AG04450 (cell line): ENCODE results near the gene HSPA2. TPM values are rescaled to one million over a fixed set of nuclear protein-coding genes. Genes with fewer than 3 reads are reported as not detected.
A peak's percentile ranks its signal among the peaks of the same experiment; 100 is the strongest.
"Not testable (repeated sequence)": the region's sequence is repeated elsewhere in the genome, so short reads cannot be mapped to it uniquely, and the experiment has no call there.

Source experiments
- CTCF ChIA-PET: fragments of 300-600, 350-600 bp; formaldehyde crosslinking; extraction: SDS; loops from one replicate; lab custom pipeline; 2022; ENCODE audit warnings: antibody characterized with exemption, inconsistent platforms; lab: Charles Lee
- POLR2A ChIA-PET: fragments of 350-600 bp; formaldehyde crosslinking; extraction: SDS; loops from one replicate; lab custom pipeline; 2021; ENCODE audit warnings: antibody characterized with exemption, inconsistent platforms; lab: Yijun Ruan, JAX
- DNase-seq: peaks from one replicate; pipeline ENCODE4 v3.0.0-alpha.2; 2011; ENCODE audit warnings: low read depth, low spot score
- H3K27ac ChIP-seq: one replicate; pipeline ENCODE4 v1.5.1; 2012; ENCODE audit warnings: low read depth, low read length, control low read depth
- H3K27me3 ChIP-seq: one replicate; pipeline ENCODE4 v1.6.0; 2012; ENCODE audit warnings: low read length; ENCODE audit not compliant: control insufficient read depth, insufficient read depth
- H3K4me3 ChIP-seq: 2 replicates; pipeline ENCODE4 v1.5.1; 2011; ENCODE audit warnings: mild to moderate bottlenecking, low read depth, low read length, control low read depth
- H3K9me3 ChIP-seq: 2 replicates; pipeline ENCODE4 v1.5.1; 2012; ENCODE audit warnings: low read length; ENCODE audit not compliant: control insufficient read depth, insufficient read depth
- polyA plus RNA-seq: library from polyadenylated mRNA; depleted of rRNA; stranded (reverse); fragments of >200 nt; gene quantifications from 2 replicates; pipeline ENCODE4 v1.2.3, GENCODE V29; 2011
- TF ChIP-seq, protein P1 (sequence below): IDR thresholded peaks from 2 replicates; pipeline ENCODE4 v1.5.1; 2011; ENCODE audit warnings: low read depth, low read length, control low read depth, inconsistent platforms

HSPA2 gene
- polyA plus RNA-seq, 1 experiment: 18.2 TPM

DNA sequence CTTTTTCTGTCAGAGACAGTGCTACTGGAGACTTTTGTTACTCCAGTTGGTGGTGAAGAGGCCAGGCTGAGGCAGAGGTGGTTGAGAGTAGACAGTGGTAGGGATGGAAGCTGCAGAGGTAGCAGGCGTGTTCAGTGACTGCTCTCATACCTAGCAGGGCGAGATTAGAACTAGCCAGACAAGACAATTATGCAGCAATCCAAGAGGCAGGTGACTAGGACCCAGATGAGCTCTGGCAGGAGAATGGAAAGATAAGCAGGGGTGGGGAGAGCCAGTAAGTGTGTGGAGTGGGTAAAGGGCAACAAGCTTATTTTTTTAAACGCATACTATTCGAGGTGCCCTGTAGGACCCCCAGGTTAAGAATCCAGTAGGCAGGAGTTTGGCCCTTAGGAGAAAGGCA lies 14.0 kb downstream of the HSPA2 start:
- H3K27ac ChIP-seq: no peak overlapping the region
- H3K4me3 ChIP-seq: no peak overlapping the region
- ChIA-PET CTCF (interaction anchor here (0.6 to 1.3 kb wide), 3 partner anchors 31 to 338 kb away, joined by 3 to 9 read pairs (median 3); no protein-coding TSS in a partner anchor), POLR2A (interaction anchor here (2.2 kb wide), 1 partner anchor 12 kb away, joined by 6 read pairs; no protein-coding TSS in a partner anchor)
- TF ChIP-seq, protein P1, sequence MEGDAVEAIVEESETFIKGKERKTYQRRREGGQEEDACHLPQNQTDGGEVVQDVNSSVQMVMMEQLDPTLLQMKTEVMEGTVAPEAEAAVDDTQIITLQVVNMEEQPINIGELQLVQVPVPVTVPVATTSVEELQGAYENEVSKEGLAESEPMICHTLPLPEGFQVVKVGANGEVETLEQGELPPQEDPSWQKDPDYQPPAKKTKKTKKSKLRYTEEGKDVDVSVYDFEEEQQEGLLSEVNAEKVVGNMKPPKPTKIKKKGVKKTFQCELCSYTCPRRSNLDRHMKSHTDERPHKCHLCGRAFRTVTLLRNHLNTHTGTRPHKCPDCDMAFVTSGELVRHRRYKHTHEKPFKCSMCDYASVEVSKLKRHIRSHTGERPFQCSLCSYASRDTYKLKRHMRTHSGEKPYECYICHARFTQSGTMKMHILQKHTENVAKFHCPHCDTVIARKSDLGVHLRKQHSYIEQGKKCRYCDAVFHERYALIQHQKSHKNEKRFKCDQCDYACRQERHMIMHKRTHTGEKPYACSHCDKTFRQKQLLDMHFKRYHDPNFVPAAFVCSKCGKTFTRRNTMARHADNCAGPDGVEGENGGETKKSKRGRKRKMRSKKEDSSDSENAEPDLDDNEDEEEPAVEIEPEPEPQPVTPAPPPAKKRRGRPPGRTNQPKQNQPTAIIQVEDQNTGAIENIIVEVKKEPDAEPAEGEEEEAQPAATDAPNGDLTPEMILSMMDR: no peak
- DNase-seq: no peak
- H3K27me3 ChIP-seq: peaks cover 12% of the 10 kb centered on the region
- H3K9me3 ChIP-seq: no peaks in the 10 kb centered on the region

DNA sequence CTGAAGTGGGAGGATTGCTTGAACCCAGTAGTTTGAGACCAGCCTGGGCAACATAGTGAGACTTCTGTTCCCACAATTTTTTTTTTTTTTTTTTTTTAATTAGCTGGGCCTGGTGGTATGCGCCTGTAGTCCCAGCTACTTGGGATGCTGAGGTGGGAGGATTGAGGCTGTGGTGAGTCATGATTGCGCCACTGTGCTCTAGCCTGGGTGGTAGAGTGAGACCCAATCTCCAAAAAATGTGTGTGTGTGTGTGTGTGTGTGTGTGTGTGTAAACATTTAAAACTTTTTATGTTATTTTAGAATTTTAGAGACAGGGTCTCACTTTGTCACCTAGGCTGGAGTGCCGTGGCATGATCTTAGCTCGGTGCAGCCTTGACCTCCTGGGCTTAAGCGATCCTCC lies 16.0 kb downstream of the HSPA2 start:
- peak; percentile 65 for DNase-seq
- Histone ChIP-seq H3K4me3 (no peak overlapping the region), H3K9me3 (no peaks in the 10 kb centered on the region), H3K27me3 (no peaks in the 10 kb centered on the region), H3K27ac (no peak overlapping the region)
- ChIA-PET POLR2A (interaction anchor here (0.6 to 2.2 kb wide), 6 partner anchors 10 to 73 kb away, joined by 3 to 7 read pairs (median 4); partner anchors contain the start of genes HSPA2 and ZBTB1), CTCF (interaction anchor here (0.7 to 1.8 kb wide), 4 partner anchors 10 to 72 kb away, joined by 4 to 5 read pairs (median 4); partner anchors contain the start of gene HSPA2)
- TF ChIP-seq, protein P1: no peak

DNA sequence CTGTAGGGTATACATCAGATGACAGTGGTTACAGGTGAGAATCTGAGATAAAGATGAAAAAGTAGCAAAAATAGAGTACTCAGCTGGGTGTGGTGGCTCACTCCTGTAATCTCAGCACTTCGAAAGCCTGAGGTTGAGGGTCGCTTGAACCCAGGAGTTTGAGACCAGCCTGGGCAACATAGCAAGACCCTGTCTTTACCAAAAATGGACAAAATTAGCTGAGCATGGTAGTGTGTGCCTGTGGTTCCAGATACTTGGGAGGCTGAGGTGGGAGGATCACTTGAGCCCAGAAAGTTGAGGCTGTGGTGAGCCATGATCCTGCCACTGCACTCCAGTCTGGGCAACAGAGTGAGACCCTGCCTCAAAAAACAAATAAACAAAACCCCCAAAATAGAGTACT lies 17.7 kb downstream of the HSPA2 start:
- DNase-seq, POLR2A ChIA-PET, CTCF ChIA-PET, H3K27ac ChIP-seq, H3K9me3 ChIP-seq, H3K4me3 ChIP-seq, H3K27me3 ChIP-seq: not testable (repeated sequence)

DNA sequence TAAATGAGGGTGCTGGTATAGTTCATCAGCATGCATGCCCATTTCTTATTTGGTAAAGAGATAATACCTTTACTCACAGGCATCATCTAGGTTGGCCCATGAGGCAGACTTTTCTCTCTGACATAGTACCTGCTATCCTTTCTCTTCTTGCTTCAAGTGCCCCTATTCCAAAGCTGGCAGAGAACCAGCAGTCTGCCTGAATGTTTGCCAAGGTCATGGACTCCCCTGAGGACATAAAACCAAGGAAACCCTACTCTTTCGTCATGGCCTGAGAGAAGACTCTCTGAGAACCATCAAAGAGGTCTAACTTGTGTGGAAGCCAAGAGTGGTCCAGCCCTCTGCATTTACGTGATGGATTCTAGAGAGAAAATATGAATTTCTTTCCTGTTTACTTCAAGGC lies 21.1 kb downstream of the HSPA2 start:
- Histone ChIP-seq H3K27me3 (no peaks in the 10 kb centered on the region), H3K9me3 (no peaks in the 10 kb centered on the region), H3K27ac (no peak overlapping the region), H3K4me3 (no peak overlapping the region)
- CTCF ChIA-PET: interaction anchor here (1.0 to 1.4 kb wide), 2 partner anchors 51 to 76 kb away, joined by 3 read pairs; no protein-coding TSS in a partner anchor
- TF ChIP-seq, protein P1: no peak
- DNase-seq: no peak
- POLR2A ChIA-PET: interaction anchor here (1.3 kb wide), 1 partner anchor 21 kb away, joined by 3 read pairs; the partner anchor contains the start of gene HSPA2

DNA sequence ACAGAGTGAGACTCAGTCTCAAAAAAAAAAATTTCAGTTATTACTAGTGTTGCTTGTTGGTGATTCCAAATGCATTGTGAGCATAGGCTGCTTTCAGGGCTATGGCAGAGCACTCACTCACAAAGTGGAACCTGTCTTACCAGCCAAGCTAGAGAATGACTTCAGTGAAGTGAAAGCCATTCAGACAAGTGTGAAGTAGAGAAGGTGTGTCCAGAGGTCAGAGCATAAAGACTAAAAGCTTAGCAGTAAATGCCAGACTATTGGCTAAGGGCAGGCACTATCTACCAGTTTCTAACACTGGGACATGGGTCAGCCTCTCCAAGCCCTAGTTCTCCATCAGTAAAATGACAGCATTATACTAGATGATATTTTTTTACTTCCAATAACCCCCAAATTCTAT lies 21.9 kb downstream of the HSPA2 start:
- H3K4me3 ChIP-seq: no peak overlapping the region
- TF ChIP-seq, protein P1: no peak
- POLR2A ChIA-PET: no interaction called here
- no peak for DNase-seq
- H3K27ac ChIP-seq: no peak overlapping the region
- CTCF ChIA-PET: no interaction called here
- no peaks in the 10 kb centered on the region for H3K9me3 ChIP-seq
- no peaks in the 10 kb centered on the region for H3K27me3 ChIP-seq
